HG02852 (cell line): ENCODE results near the gene GMPPA.

Experiments
- ATAC-seq: cut with Tn5 transposase; IDR thresholded peaks from one replicate; pipeline ENCODE4 v1.9.1; 2021; ENCODE audit warnings: mild to moderate bottlenecking, moderate library complexity; ENCODE audit not compliant: unreplicated experiment

The GMPPA gene

DNA sequence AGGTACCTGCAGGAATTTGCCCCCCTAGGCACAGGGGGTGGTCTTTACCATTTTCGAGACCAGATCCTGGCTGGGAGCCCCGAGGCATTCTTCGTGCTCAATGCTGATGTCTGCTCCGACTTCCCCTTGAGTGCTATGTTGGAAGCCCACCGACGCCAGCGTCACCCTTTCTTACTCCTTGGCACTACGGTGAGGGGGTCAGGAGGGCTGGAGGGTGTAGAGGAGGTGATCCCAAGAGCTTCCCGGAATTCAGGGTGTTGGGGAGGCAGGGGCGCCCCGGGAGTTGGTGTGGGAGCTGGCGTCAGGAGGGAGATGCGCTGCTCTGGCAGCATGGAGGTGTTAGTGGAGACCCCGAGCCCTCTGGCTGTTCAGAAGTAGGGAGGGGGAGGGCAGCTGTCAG lies 3.2 kb downstream of the GMPPA start:
- ATAC-seq, result no peak

DNA sequence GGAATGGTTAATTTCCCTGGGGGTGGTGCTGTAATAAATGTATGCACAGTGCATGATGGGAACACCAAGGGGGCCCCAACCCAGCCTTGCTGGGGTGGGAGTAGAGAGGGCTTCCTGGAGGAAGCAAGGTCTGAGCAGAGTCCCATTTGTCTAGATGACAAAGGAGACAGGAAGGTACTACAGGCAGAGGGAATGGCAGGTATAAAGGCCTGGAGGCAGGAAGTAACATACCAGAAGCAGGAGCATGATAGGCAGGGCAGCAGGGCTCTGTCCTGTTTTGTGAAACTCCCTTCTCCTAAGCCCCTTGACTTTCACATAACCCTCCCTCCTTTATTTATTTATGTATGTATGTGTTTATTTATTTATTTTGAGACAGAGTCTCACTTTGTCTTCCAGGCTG lies 3.9 kb downstream of the GMPPA start:
- no peak for ATAC-seq

DNA sequence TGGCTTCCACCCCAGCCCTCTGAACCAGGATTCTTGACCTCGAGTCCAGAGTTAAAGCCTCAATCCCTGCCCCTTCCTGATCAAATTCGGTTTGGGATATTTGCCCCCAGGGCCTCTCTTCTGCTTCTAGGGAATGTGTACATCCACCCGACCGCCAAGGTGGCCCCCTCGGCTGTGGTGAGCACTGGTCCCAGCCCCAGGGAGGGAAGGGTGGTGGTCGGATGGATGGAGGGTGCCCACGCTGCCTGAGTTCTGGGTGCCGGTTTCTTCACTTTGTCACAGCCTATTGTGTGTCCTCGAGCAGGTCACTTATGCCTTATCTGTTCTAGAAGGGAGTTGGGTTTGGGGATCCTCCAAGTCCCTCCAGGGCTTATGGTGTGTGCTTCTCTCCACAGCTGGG lies 6.9 kb downstream of the GMPPA start:
- ATAC-seq, result no peak

DNA sequence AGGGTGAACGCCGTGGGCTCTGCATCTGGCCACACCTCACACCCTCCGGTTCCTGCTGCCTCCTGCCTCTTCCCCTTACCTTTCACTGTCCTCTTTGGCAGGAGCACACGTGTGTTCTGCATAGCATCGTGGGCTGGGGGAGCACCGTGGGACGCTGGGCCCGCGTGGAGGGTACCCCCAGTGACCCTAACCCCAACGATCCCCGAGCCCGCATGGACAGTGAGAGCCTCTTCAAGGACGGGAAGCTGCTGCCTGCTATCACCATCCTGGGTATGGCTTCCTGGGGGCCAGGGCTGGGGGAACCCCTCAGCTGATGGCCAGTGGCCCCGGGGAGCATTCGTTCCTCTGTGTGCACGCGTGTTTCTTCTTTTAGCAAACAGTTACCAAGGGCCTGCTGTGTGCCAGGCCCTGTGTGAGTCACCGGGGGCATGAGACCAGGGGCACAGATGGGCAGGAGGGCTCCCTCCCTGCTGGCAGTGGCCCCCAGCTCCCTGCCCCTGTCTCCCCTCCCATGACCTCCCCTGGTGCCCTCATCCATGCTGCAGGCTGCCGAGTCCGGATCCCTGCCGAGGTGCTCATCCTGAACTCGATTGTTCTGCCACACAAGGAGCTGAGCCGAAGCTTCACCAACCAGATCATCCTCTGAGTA lies 7.6 kb downstream of the GMPPA start:
- no peak for ATAC-seq

DNA sequence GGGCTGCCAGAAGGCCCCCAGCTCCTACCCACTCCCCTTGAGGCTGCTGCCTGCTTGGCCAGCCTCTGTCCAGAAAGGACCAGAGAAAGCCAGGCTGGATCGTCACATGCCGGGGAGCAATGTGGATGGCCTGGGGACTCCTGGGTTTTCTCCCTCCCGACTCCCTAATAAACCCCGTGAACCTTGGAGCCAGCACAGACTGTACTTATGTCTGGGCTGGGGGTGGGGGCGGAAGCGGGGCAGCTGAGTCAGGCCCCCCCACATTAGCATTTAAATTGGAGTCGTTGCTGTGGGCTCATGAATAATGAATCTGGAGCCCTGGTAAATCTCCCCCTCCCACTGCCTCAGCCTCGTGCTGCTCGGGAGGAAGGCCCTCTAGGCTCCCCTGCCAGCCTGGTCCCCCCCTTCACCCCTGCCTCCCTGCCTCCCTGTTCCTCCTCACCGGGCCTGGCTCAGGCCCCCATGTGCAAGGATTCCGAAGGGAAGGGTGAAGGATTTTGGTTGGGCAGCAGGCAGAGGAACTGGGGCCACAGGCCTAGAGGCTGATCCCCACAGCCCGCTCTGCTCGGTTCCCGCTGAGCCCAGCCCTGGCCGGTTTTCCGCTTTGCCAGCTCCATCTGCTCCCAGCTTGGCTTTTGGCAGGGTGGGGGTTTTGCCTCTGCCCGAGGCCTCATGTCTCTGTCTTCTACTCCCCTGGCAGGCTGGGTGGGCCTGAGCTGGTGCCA lies 8.3 kb downstream of the GMPPA start:
- ATAC-seq, result no peak

DNA sequence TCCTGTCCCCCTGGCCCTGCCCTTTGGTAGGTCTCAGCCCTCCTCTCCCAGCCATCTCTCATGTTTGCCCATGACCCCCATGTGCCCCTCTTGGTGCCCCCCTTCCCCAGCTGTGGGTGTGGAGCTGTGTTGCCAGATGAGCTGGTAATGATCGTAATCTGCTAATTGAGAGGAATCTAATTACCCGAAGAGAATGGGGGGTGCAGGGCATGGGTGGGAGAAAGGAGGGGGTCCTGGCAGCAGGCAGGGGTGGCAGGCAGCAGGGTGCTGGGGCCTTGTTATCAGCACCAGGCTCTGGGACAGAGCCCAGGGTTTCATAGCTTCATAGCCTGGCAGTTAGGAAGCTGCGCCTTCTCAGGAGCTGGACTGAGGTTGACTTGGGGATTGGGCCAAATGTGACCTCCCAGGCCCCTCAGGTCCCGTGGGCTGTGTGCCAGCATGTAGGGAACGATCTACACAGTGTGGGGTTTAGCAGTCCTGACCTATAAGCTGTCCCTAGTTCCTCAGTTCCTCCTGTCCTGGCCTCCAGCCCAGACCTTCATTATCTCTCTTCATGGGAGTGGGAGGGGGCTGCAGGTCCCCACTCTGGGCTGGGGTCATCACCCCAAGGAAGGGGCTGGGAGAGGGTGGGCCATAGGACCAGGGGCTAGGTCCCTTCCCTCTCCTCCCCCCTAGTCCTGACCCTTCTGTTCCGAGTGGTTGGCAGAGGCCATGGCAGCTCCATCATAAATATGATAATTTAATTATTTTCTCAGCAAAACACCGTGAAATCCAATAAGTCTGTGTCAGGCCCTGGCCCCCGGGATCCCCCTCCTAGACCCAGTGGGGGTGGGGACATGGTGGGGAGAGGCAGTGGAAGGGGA lies 9.1 kb downstream of the GMPPA start:
- no peak for ATAC-seq

DNA sequence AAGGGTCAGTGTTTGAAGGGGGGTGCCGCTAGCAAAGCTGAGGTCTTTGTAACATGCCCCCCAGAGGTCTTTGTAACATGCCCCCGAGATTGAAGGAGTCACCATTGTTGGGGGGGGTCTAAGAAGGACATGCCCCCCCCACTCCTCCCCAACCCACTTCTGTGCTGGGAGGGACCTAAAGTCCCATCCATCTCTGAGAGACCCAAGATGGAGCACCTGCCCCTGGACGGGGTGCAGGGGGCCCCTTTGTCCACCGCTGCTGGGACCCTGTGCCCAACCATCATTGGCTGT lies 9.7 kb downstream of the GMPPA start:
- ATAC-seq, result no peak

DNA sequence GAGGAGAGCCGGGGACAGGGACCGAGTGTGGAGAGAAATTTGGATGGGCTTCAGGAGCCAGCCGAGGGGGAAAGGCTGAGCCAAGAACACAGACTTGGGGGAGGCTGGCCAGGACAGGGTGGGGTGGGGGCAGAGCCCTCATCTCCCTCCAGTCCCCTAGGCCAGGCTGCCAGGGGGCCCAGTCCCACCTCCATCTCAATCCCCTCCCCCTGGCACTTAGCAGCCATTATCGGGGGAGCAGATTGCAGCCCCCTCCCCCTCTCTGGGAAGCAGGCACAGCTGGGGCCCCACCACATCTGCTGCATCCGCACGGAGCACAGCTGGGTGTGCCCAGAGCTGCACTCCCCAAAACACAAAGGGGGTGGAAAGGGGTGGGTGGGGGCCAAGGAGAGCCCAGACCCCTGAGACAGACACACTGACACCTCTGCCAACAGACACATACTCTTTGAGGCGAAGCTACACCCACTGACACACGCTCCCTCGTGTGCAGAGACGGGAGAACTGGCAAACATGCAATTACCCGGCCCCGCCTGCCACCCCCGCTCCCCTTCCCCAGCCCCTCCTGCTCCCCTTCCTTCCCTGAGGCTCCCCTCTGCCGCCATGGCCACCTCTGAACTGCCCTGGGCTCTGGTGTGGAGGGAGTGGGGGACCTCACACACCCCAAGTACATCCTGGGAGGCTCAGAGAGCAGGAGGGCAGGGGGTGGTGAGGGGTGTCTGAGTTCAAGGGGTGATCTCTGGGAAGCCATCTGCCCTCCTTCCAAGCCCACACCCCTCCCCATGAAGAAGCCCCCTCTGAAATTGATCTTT lies 10.5 kb downstream of the GMPPA start:
- ATAC-seq, result peak; percentile 17

DNA sequence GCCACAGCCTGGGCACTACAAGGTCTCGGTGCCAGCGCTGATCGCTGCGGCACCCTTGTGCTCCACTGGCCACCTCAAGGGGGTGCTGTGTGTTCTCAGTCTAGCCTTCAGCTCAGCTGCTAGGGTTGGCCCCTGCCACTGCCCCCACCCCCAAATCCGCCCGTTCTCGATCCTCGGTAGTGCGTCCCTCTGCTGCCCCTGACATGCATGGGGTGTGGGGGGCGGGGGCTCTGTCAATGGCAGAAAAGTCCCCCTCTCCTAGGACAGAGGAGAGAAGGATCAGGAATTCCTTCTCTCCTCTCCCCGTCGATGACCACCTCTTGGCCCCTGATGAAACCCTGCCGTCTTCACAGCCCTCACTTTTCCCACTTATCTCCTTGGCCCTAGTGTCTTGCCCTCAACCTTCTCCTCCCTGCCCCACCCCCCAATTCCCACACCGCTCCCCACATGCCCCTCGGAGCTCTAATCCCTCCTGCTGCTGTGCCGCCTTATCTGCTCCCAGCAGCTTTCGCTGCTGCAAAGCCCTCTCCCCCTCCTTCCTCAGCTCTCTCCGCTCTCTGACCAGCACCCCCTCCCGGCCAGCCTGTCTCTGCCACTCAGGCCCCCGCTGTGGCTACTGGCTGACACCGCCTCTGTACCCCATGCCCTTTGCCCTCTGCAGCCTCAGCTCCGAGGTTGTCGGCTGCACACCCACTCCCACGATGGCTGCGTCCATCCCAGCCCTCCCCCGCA lies 11.3 kb downstream of the GMPPA start:
- ATAC-seq, result peak; percentile 62

DNA sequence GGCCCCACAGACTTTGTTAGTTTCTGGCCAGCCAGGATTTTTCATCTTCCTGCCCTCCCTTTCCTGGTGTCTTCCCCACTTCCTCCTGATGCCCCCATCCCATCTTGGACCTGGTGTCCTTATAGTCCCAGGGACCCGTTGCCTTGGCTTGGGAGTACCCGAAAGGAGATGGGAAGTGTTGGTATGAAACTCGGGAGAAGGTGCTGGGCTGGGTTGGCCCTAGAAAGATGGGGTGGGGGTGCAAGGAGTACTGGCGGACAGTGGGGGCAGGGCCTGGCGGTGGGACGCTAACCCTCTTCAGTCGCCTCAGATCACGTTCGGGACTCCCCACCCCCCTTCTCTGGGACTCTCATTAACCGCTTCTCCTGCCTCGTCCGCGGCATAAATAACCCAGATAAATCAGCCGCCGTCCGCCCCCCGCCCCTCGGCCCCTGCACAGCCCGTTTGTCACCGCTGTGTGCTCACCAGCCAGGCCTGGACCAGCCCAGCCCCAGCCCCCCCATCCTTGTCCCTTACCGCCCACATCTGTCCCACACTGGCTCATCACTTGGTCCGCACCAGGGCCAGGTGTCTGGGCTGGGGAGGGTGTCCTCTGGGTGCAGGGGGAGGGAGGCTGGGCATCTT lies 11.9 kb downstream of the GMPPA start:
- ATAC-seq, result no peak

DNA sequence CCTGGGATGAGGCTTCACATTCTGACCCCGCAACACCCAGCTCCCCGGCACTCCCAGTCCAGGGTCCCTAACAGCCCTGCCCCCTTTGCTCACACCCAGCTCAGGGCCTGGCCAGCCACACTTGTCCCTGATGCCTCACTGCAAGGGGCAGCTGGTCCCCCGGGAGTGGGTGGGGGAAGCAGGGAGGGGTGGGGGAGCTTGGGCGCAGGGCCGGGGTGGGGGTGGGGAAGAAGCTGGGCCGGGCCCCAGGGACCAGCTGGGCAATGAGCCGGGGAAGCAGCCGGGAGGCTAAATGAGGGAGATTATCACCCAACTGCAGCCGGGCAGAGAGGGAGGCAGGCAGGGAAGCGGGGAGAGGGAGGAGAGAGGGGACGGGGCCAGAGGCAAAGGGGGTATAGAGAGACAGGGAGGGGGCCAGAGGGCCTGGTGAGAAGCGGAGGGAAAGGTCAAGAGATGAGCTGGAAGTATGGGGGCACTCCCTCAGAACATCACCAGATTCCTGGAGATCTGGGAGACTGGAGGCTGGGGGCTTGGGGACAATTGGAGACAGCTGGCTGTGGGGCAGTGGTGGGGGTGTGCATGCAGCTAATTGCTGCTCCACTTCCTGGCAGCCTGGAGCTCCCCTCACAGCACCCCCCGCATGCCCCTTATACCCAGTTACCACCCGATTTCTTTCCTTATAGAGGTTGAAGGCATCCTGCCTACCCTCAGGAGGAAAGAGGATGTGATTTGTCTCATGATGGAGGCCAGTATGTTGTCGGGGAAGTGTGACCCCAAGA lies 13.0 kb downstream of the GMPPA start:
- ATAC-seq, result no peak

DNA sequence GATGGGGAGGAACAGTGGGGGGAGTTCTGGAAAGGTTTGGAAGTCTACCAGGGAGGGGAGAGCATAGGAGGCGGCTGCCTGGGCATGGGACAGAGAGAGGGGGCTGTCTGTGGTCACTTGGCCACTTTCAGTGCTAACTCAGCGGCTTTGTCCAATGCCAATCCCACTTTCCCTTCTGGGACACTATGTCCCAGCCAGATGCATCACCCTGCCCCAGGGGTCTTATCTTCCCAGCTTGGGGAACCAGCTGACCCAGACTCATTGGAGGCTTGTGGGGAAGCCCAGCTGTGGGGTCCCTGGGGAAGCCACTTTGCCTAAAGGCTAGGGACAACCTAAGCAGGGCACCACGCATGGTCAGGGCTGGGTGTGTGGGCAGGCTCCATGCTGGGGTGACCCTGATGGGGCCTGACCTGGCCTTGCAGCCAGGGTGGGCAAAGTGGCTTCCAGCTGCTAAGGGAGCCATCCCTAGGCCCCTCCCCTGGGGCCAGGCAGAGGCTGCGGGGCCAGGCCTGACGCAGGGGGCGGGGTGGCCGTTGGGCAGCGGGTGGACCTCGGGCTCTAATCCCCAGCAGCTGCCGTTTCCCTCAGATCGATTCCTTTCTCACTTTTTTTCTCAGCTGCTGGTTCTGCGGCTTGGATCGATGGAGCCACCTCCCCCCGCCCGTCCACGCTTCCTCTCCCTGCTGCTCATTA lies 14.0 kb downstream of the GMPPA start:
- no peak for ATAC-seq

DNA sequence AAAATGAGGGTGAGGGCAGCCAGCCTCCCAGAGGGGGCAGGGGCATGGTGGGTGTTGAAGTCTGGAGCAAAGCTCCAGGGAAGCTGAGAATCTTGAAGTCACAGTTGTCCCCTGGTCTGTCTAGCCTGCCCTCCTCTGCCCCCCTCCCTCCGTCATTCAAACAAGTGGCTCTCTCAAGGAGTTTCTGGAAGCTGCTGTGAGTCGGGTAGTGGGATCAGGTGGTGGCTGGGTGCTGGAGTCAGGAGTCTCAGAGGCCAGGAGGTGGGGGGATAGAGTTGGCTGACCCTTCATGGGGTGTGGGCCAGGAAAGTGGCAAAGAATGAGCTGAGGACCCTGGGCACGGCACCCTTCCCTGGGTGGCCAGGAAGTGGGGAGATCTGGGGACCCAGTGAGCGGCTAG lies 15.1 kb downstream of the GMPPA start:
- no peak for ATAC-seq

DNA sequence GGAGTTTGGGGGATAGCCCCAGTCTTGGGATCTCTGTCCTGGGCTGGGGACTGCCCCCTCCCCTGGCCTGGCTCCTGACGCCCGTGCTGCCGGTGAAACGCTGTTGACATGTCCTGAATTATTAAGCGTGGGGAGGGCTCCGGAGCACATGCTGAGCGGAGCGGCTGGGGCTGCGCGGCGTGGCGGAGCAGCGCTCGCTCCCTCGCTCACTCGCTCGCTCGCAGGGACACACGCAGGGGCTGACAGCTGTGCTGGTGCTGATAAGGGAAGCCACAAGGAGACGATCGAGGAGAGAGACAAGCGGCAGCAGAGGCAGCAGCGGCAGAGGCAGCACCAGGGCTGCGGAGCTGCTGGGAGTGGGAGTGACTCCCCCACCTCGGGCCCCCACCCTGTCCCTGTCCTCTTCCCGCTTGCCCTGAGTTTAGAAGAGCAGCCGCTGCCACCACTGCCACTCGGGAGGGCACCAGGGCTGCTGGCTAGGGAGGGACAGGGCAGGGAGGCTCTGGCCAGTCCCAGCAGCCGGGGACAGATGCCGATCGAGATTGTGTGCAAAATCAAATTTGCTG lies 15.6 kb downstream of the GMPPA start, which contains the start of gene ASIC4:
Gene ASIC4, plus strand, starts transcription at position 287 of the 566 bp plus-strand sequence. Its CDS starts 243 bp downstream, at position 530.
- no peak for ATAC-seq

DNA sequence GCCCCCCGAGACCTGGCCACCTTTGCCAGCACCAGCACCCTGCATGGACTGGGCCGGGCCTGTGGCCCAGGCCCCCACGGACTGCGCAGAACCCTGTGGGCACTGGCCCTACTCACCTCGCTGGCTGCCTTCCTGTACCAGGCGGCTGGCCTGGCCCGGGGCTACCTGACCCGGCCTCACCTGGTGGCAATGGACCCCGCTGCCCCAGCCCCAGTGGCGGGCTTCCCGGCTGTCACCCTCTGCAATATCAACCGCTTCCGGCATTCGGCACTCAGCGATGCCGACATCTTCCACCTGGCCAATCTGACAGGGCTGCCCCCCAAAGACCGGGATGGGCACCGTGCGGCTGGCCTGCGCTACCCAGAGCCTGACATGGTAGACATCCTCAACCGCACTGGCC lies 16.1 kb downstream of the GMPPA start:
- ATAC-seq, result no peak

DNA sequence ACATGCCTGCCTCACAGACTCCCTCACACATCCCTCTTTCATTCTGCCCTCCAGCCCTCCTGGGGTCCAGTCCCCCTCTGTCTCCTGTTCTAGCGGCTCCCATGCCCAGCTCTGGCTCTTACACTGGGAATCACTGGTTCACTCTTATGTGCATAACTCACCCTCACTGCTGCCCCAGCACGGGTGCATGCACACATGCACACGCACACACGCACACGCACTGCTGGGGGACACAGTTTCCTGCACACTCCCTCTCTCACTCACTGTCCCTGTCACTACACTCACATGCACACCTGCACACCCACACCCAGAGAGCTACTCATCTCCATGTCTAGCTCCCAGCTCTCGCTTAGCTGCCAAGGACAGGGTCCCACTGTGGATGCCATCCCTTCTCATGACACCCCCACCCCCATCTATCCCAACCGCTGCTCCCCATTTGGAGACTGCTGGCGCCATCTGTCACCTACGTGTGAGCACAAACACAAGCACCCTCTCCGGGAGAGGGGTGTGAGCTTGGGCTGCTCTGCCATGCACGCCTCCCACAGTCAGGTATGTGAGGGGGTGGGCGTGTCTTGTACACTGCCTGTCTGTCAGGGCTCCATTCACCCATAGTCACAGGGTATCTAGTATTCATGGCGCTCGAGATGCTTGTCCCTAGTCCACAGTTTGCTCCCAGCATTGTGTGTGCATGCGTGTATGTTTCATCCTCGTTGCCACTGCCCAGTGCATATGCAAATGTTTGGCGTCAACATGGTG lies 17.4 kb downstream of the GMPPA start:
- no peak for ATAC-seq

DNA sequence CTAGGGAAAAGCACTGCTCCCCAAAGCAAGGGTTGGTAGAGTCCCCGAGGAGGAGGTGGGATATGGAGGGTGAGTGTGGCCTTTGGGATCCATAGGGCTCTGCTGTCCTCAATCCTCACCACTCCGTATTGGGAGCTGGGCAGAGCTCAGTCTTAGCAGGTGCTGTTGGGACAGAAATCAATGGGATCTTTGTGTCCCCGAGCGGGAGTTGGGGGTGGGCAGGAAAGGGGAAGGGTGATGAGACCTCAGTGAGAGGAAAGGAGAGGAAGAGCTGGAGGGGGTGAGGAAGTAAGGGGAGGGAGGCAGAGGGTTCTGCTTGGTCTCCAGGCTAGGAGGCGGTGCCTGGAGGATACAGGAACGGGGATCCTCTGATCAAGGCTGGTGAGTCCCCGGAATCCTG lies 18.2 kb downstream of the GMPPA start:
- no peak for ATAC-seq
